ENCODE data around the gene GBP5.
"Not testable (repeated sequence)": the region's sequence is repeated elsewhere in the genome, so short reads cannot be mapped to it uniquely, and the experiment has no call there.

The GBP5 gene

DNA sequence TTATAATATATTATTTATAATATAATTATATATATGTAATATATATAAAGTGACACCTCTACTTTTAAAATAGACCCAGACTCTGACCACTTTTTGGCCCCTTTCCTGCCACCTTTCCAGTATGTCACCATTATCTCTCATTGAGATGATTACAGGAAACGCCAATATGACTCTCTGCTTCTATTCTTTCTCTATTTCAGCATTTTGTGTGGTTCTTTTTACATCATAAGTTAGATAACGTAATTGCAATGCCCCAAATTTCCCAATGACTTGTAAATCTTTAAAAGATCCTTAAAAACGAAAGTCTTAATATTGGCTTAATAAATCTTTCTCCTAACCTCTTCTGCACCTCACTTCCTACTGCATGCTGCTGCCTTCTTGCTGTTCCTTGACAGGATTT, 8.1 kb upstream of the GBP5 start:
- no peak for DNase-seq (ENCODE audit: low read depth in 2 of 2)

DNA sequence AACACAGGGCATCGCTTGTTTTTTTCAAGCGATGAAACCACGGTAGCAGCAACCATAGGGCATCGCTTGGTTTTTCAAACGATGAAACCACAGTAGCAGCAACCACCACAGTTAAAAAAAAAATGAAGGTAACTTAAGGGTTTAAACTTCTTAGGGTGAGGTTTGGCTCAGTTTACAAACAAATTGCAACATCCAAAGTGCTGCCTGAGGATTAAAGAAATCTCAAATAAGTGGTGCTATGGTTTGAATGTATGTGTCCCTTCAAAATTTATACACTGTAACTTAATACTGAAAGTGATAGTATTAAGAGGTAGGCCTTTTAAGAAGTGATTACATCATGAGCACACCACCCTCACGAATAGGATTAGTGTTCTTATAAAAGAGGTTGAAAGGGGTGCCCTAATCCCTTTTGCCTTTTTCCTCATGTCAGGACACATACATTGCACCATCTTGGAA, 6.4 kb upstream of the GBP5 start:
- DNase-seq (ENCODE audit: low read depth in 2 of 2): no peak

DNA sequence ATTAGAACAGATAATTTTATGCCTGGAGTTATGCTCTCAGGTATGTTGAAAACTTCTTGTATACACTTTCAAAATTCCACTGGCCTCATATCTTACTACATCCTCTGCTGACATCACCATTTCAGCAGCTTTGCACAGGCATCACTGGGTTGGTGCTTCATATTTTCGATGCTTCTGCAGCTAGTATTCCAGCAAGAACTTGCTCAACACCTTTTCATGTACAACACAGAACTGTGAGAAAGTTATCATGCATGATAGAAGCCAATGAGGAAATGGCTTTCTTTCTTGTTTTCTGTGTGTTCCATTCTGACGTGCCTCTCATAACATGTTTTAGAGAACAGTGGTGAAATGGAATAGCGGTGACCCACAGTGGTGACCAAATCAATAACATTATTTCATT, 5.1 kb upstream of the GBP5 start:
- DNase-seq (ENCODE audit: low read depth in 2 of 2): no peak

DNA sequence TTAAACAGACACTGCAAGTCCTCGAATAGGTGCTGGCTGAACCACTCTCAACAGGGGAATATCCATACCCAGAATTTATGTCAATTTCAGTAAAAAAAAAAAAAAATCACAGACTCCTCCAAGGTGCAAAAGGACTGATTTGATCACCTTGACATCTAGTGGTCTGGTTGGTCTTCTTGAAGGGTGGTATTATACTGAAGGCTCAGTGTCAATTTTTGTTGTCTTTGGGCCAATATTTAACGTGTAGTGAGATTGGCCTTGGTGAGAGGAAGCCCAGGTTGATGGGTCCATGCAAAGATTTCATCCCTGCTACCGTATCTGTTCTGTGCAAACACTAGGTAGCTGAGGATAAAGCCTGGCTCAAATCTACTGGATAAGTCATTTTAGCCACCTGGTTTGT, 4.0 kb upstream of the GBP5 start:
- DNase-seq (ENCODE audit: low read depth in 2 of 2): no peak

DNA sequence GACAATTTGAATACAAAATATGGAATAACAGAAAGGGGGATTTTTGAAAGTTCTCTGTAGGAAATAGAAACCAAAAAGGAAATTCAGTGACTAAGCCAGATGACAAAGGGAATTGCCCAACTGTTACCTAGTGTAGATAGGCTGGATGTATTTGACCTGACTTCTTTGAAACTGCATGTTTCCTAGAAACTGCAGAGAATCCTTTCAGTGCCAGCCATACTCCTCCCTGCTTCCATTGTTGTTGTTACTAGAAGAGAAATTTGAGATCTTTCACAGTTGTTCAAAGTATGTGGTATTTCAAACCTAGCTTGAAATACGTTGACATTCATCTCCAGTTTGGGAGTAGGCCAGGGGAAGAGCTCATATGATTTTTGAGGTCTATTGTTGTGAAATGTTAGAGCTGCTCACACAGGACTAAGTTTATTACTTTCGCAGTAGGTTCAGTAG, 1.8 kb upstream of the GBP5 start:
- DNase-seq (ENCODE audit: low read depth in 2 of 2): no peak

DNA sequence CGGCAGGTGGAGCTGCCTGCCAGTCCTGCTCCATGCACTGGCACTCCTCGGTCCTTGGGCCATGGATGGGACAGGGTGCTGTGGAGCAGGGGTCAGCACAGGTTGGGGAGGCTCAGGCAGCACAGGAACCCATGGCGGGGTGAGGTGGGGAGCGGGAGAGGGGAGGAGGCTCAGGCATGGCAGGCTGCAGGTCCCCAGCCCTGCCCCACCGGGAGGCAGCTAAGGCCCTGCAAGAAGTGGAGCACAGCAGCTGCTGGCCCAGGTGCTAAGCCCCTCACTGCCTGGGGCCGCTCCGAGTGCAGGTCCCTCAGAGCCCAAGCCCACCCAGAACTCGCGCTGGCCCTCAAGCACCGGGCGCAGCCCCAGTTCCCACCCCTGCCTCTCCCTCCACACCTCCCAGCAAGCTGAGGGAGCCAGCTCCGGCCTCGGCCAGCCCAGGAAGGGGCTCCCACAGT, 691 bp upstream of the GBP5 start:
- no peak for DNase-seq (ENCODE audit: low read depth in 2 of 2)

DNA sequence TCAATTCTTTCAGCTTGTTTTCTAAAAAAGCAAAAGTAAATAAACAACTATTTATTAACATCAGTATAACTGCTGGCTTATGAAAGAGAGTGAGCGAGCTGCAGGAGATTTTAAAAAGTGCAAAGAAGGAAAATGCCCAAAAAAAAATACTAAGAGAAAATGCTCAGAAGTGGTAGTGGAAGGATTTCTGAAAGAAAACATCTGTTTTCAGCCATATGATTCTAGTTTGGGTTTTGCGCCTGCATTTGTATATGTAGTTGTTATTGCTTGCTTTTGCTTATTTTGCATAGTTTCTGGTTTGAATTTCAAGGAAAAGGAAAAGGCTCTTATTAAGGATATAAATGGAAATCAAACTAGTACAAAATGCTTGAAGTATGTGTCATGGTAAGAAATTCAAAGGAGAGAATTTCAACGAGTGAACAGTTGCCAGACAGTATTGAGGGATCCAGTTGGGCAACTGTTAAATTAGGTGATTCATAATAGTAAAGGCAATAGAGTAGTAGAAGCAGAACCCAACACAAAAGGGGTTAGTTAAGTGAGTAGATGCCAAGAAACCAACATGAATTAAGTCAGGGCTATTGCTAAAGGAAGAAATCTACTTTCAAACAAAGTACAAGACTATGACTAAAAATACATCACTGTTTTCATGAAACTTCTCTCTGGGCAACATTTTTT, 1.2 kb downstream of the GBP5 start:
- DNase-seq (ENCODE audit: low read depth in 2 of 2): no peak

DNA sequence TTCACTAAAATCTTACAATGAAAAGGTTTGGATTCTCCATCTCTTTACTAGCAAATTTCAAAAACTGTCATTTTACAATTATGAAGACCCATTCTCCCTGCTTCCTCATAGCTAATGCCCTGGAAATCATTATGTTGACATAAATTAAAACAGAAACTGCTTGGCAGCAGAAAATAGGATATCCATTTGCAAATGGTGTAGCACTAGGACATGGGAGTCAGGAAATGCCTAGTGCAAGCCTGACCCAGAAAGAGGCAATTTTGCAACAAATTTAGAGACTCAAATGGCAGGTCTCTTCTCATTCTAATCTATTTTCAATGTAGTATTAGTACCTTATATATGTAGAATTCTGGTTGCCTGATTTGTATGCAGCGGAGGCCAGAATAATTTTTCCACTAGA, 2.2 kb downstream of the GBP5 start:
- DNase-seq (ENCODE audit: low read depth in 2 of 2): no peak

DNA sequence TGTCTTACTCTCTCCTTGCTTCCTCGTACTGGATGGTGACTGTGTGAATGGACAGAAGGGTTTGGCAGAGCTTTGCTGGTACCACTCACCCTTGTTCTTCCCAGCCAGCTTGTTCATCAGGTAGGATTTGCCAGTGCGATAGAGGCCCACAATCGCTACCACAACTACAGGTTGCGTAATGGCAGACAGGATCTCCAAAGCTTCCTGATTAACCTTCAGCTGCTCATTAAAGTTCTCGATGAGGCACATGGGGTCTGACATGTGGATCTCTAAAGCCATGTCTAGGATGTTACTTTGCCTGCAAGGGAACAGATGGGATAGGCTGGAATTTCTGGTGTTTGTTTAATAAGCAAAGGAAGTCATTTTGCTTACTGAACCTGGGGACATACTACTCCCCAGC, 3.4 kb downstream of the GBP5 start:
- DNase-seq (ENCODE audit: low read depth in 2 of 2): no peak

DNA sequence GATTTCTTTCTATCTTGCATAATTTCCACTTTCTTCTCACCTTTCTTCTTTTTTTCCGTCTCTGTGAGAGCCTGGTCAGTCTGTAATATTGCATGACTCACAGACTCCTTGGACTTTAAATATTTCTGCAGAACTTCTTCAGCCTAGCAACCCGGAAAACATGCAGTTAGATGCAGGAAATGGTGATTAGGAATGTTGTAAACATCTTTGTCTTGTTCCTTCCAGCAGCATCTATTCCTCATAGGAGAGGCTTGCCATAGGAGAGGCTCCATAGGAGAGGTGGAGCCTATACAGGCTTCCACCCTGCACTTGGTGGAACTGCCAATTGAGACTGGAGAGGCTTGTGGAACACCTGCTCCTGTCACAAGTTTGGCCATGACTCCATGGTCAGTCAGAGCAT, 10.0 kb downstream of the GBP5 start:
- no peak for DNase-seq (ENCODE audit: low read depth in 2 of 2)

DNA sequence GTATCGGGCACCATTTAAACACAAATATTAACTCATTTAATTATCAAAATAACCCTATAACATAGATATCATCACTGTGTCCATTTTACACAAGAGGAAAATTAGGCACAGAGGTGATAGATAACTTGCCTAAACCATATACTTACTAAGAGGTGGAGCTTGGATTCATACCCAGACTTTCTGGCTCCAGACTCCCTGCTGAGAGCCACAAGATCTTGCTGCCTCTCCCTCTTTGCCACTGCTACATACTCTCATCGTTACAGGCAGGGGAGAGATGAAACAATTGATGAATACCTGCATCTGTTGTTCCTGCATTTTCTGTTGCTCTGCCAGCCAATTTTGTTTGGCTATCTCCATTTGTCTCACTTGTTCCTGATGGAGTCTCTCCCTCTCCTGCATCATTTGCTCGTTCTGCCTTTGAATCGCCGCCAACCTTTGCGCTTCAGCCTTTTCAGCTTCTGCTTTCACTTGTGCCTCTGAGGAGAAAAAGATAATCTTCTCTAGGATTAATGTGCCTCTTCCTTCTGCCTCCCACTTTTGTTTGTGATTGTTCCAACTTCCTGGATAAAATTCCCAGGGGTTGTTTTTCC, 10.6 kb downstream of the GBP5 start:
- no peak for DNase-seq (ENCODE audit: low read depth in 2 of 2)

DNA sequence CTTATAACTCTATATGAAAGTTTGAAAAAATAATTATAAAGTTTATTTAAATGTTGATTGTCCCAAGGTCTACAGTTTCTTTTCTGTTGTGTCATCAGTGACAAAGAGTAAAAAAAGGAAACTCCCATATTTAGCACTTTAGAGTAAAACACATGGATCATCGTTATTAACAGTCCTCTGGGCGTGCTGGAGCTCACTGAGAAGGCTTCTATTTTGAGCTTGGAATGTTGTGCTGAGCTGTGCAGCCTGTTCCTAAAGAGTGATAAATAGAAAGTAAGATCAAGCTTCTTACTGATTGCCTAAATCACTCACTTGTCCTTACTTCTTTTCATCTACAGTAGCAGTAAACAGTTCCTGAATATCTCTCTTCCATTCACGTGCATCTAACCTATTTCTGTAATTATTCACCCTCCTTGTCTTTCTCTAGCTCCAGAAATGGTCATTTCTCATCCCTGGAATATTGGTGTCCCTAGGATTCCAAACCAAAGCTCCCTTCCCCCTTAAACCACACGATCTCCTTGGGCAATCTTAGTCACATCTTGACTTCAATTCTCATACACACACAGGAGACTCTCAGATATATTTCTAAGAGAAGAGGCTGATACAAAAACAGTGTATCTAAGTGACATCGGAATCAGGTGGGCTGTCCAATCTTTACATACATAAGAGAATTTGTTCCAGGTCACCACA, 11.9 kb downstream of the GBP5 start:
- DNase-seq (ENCODE audit: low read depth in 2 of 2): no peak

DNA sequence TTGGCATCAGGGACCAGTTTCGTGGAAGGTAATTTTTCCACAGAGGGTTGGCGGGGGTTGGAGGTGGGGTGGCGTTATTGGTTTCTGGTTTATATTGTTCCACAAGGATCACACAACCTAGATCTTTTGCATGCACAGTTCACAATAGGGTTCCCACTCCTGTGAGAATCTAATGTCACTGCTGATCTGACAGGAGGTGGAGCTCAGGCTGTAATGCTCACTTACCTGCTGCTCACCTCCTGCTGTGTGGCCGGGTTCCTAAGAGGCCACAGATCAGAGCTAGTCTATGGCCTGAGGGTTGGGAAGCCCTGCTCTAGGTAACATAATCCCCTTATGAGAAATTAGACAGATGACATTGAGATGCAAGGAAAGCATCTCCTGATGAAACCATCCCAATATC, 12.6 kb downstream of the GBP5 start:
- no peak for DNase-seq (ENCODE audit: low read depth in 2 of 2)

DNA sequence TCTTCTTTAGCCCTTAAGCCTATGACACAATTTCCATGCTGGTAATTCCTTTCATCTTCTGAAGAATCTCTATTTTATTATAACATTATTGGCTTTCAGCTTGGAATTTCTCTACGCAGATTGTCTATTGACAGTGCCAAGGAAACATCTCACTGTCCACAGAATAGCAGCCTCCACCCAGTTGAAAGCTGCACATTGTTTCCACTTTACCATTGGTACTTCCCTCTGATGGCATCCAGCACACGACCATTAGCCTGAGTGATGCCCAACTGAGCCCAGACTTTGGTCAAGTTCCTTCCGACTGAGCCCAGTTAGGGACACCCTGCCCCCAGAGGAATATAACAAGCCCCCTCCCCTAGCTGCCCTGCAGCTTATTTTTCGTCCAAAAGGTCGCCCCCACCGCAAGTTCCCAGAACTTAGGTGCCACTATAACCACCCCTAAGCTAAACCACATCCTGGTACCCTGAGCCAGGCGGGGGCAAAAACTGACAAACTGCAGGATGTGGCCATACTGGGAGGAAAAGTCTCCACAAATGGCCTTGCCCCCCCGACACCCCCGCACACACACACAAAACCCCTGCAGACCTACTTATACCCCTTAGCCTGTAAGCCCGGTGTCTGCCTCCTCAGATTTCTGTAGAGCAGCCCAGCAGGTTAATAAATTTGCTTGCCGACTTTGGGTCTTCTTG, 13.2 kb downstream of the GBP5 start:
- no peak for DNase-seq (ENCODE audit: low read depth in 2 of 2)

DNA sequence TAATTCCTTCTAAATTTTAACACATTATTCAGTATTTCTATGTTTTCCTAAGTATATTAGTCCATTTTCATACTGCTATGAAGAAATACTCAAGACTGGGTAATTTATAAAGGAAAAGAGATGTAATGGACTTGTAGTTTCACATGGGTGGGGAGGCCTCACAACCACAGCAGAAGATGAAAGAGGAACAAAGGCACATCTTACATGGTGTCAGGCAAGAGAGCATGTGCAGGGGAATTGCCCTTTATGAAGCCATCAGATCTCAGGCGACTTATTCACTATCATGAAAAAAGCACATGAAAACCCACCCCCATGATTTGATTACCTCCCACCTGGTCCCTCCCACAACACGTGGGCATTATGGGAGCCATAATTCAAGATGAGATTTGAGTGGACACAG, 15.6 kb downstream of the GBP5 start:
- no peak for DNase-seq (ENCODE audit: low read depth in 2 of 2)

DNA sequence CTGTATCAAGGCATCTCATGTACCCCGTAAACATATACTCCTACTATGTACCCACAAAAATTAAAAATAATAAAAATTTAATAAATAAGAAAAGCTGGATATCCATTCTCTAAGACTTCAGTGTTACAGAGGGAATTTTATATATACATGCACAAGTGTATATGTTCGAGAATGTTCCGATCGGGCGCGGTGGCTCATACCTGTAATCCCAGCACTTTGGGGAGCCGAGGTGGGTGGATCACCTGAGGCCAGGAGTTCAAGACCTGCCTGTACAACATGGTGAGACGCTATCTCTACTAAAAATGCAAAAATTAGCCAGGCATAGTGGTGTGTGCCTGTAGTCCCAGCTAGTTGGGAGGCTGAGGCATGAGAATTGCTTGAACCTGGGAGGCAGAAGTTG, 17.1 kb downstream of the GBP5 start:
- not testable (repeated sequence) for DNase-seq (ENCODE audit: low read depth in 2 of 2)

DNA sequence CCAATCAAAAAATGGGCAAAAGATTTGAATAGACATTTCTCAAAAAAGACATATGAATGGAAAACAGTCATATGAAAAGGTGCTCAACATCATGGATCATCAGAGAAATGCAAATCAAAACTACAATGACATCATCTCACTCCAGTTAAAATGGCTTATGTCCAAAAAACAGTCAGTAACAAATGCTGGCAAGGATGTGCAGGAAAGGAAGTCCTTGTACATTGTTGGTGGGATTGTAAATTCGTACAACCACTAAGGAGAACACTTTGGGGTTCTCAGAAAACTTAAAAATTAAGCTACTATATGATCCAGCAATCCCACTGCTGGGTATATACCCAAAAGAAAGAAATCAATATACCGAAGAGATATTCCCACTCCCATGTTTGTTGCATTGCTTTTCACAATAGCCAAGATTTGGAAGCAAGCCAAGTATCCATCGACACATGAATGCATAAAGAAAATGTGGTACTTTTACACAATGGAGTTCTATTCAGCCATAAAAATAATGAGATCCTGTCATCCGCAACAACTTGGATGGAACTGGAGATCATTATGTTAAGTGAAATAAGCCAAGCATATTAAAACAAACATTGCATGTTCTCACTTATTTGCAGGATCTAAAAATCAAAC, 17.9 kb downstream of the GBP5 start:
- DNase-seq (ENCODE audit: low read depth in 2 of 2): no peak

DNA sequence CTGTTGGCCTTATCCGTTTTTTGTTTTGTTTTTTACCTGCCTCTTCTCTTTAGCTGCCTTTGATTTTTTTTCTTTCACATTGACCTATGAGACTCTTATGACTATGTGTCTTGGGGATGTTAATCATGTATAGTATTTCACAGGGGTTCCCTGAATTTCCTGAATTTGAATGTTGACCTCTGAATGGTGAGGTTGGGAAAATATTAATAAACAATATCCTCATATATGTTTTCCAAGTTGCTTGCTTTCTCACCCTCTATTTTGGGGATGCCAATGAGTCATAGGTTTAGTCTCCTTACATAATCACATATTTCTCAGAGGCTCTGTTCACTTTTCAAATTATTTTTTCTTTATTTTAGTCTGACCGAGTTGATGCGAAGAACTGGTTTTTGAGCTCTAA, 29.6 kb downstream of the GBP5 start:
- DNase-seq (ENCODE audit: low read depth in 2 of 2): no peak
